ENCODE data around the gene FBXO31. TPM values are rescaled to one million over a fixed set of nuclear protein-coding genes. Genes with fewer than 3 reads are reported as not detected.
"Not testable (repeated sequence)": the region's sequence is repeated elsewhere in the genome, so short reads cannot be mapped to it uniquely, and the experiment has no call there.

Gene FBXO31
- total RNA-seq, 1 donor from 2014 or later = 21.6 TPM

GRCh38 chr16:87380881-87381280 lies 2.7 kb downstream of the FBXO31 start:
- Mint-ChIP-seq H3K4me3 (ENCODE audit: low read depth) (peak overlapping the region; percentile 53), H3K27me3 (no peaks in the 10 kb centered on the region), H3K9me3 (ENCODE audit: low read depth) (no peaks in the 10 kb centered on the region), H3K4me1 (ENCODE audit: low read depth) (peaks cover 10% of the 10 kb centered on the region), H3K36me3 (ENCODE audit: insufficient read depth) (peaks cover 18% of the 10 kb centered on the region), H3K27ac (peak overlapping the region; percentile 64)
- no peak for DNase-seq (ENCODE audit: low spot score, unreplicated experiment)
- no peak for TF ChIP-seq CTCF (IDR thresholded peaks at IDR 0.05; ENCODE audit: unreplicated experiment)

GRCh38 chr16:87380403-87380802 lies 3.2 kb downstream of the FBXO31 start:
- Mint-ChIP-seq H3K4me1 (ENCODE audit: low read depth) (peaks cover 10% of the 10 kb centered on the region), H3K27ac (no peak overlapping the region), H3K27me3 (no peaks in the 10 kb centered on the region), H3K36me3 (ENCODE audit: insufficient read depth) (peaks cover 18% of the 10 kb centered on the region), H3K9me3 (ENCODE audit: low read depth) (no peaks in the 10 kb centered on the region), H3K4me3 (ENCODE audit: low read depth) (no peak overlapping the region)
- TF ChIP-seq CTCF (IDR thresholded peaks at IDR 0.05; ENCODE audit: unreplicated experiment) = no peak
- DNase-seq (ENCODE audit: low spot score, unreplicated experiment) = no peak

GRCh38 chr16:87379312-87379752 lies 4.2 kb downstream of the FBXO31 start:
- not testable (repeated sequence) for H3K4me3 Mint-ChIP-seq (ENCODE audit: low read depth)

GRCh38 chr16:87376660-87377059 lies 6.9 kb downstream of the FBXO31 start:
- DNase-seq (ENCODE audit: low spot score, unreplicated experiment) = no peak
- Mint-ChIP-seq H3K27ac (no peak overlapping the region), H3K4me1 (ENCODE audit: low read depth) (peaks cover 5% of the 10 kb centered on the region), H3K4me3 (ENCODE audit: low read depth) (no peak overlapping the region), H3K27me3 (no peaks in the 10 kb centered on the region), H3K36me3 (ENCODE audit: insufficient read depth) (peaks cover 16% of the 10 kb centered on the region), H3K9me3 (ENCODE audit: low read depth) (no peaks in the 10 kb centered on the region)
- no peak for TF ChIP-seq CTCF (IDR thresholded peaks at IDR 0.05; ENCODE audit: unreplicated experiment)

More at GRCh38 chr16:87379312-87379752, 4.2 kb downstream of the FBXO31 start:
- DNase-seq (ENCODE audit: low spot score, unreplicated experiment); H3K9me3 Mint-ChIP-seq (ENCODE audit: low read depth); H3K4me1 Mint-ChIP-seq (ENCODE audit: low read depth); H3K27me3 Mint-ChIP-seq; H3K27ac Mint-ChIP-seq: not testable (repeated sequence)
- H3K36me3 Mint-ChIP-seq (ENCODE audit: insufficient read depth) = peaks cover 18% of the 10 kb centered on the region

- DNase-seq (ENCODE audit: low spot score, unreplicated experiment) = no peak
- H3K27ac Mint-ChIP-seq = peak overlapping the region; percentile 16
- TF ChIP-seq CTCF (IDR thresholded peaks at IDR 0.05; ENCODE audit: unreplicated experiment) = no peak
- no peaks in the 10 kb centered on the region for H3K4me1 Mint-ChIP-seq (ENCODE audit: low read depth)
- peaks cover 11% of the 10 kb centered on the region for H3K36me3 Mint-ChIP-seq (ENCODE audit: insufficient read depth)
- no peaks in the 10 kb centered on the region for H3K9me3 Mint-ChIP-seq (ENCODE audit: low read depth)
- no peak overlapping the region for H3K4me3 Mint-ChIP-seq (ENCODE audit: low read depth)
- H3K27me3 Mint-ChIP-seq = no peaks in the 10 kb centered on the region
Measured at GRCh38 chr16:87375426-87376135, 8.0 kb downstream of the FBXO31 start.

GRCh38 chr16:87374313-87374712 lies 9.3 kb downstream of the FBXO31 start:
- DNase-seq (ENCODE audit: low spot score, unreplicated experiment) = no peak
- no peaks in the 10 kb centered on the region for H3K27me3 Mint-ChIP-seq
- TF ChIP-seq CTCF (IDR thresholded peaks at IDR 0.05; ENCODE audit: unreplicated experiment) = no peak
- H3K9me3 Mint-ChIP-seq (ENCODE audit: low read depth) = no peaks in the 10 kb centered on the region
- no peak overlapping the region for H3K4me3 Mint-ChIP-seq (ENCODE audit: low read depth)
- no peak overlapping the region for H3K27ac Mint-ChIP-seq
- peaks cover 9% of the 10 kb centered on the region for H3K36me3 Mint-ChIP-seq (ENCODE audit: insufficient read depth)
- H3K4me1 Mint-ChIP-seq (ENCODE audit: low read depth) = no peaks in the 10 kb centered on the region

Measured in progenitor cell of endocrine pancreas (in vitro differentiated cells).